ENCODE measurements around the gene PLA2G4B.
"Not testable (repeated sequence)": the region's sequence is repeated elsewhere in the genome, so short reads cannot be mapped to it uniquely, and the experiment has no call there.

Gene PLA2G4B

GRCh38 chr15:41825572-41826535 lies 12.8 kb upstream of the PLA2G4B start:
- no peak for DNase-seq (ENCODE audit: low spot score)

- no peak for DNase-seq (ENCODE audit: low spot score)
Measured at GRCh38 chr15:41827290-41827879, 11.3 kb upstream of the PLA2G4B start.

GRCh38 chr15:41827880-41828806 lies 10.5 kb upstream of the PLA2G4B start, which contains the start of gene JMJD7:
Gene JMJD7 (plus strand): TSS chr15:41828092. CDS start chr15:41828125, 33 bp downstream.
- peak; percentile 82 for DNase-seq (ENCODE audit: low spot score)

- DNase-seq (ENCODE audit: low spot score), result peak; percentile 37
Measured at GRCh38 chr15:41828807-41829141, 9.9 kb upstream of the PLA2G4B start.

GRCh38 chr15:41829959-41830646 lies 8.5 kb upstream of the PLA2G4B start:
- no peak for DNase-seq (ENCODE audit: low spot score)

- not testable (repeated sequence) for DNase-seq (ENCODE audit: low spot score)
Measured at GRCh38 chr15:41831291-41831690, 7.4 kb upstream of the PLA2G4B start.

GRCh38 chr15:41832208-41832607 lies 6.4 kb upstream of the PLA2G4B start:
- no peak for DNase-seq (ENCODE audit: low spot score)

- DNase-seq (ENCODE audit: low spot score), result no peak
Measured at GRCh38 chr15:41832875-41833274, 5.8 kb upstream of the PLA2G4B start.

GRCh38 chr15:41834096-41834495 lies 4.6 kb upstream of the PLA2G4B start:
- DNase-seq (ENCODE audit: low spot score), result no peak

GRCh38 chr15:41836073-41836472 lies 2.6 kb upstream of the PLA2G4B start:
- no peak for DNase-seq (ENCODE audit: low spot score)

GRCh38 chr15:41836713-41837454 lies 1.8 kb upstream of the PLA2G4B start:
- no peak for DNase-seq (ENCODE audit: low spot score)

- DNase-seq (ENCODE audit: low spot score), result no peak
Measured at GRCh38 chr15:41839781-41840491, 1.3 kb downstream of the PLA2G4B start.

- no peak for DNase-seq (ENCODE audit: low spot score)
Measured at GRCh38 chr15:41840673-41841072, 2.0 kb downstream of the PLA2G4B start.

- no peak for DNase-seq (ENCODE audit: low spot score)
Measured at GRCh38 chr15:41841131-41841530, 2.5 kb downstream of the PLA2G4B start.

- no peak for DNase-seq (ENCODE audit: low spot score)
Measured at GRCh38 chr15:41842229-41842628, 3.6 kb downstream of the PLA2G4B start.

- DNase-seq (ENCODE audit: low spot score), result no peak
Measured at GRCh38 chr15:41843571-41843970, 4.9 kb downstream of the PLA2G4B start.

- no peak for DNase-seq (ENCODE audit: low spot score)
Measured at GRCh38 chr15:41844814-41845213, 6.2 kb downstream of the PLA2G4B start.

GRCh38 chr15:41847206-41847605 lies 8.6 kb downstream of the PLA2G4B start:
- DNase-seq (ENCODE audit: low spot score), result no peak

- DNase-seq (ENCODE audit: low spot score), result no peak
Measured at GRCh38 chr15:41847981-41848380, 9.3 kb downstream of the PLA2G4B start.

- no peak for DNase-seq (ENCODE audit: low spot score)
Measured at GRCh38 chr15:41848631-41849030, 10.0 kb downstream of the PLA2G4B start.

Data from pons (tissue), 1 donor.